Activated T-helper 1 cell treated with Interleukin-2 at 50 U/mL for 16 hours (primary cell): Measurements from ENCODE around the gene WNT7B.

Experiments
- DNase-seq: peaks from one replicate; pipeline ENCODE4 v3.0.0-alpha.2; 2020; ENCODE audit warnings: low read depth

Gene WNT7B

GRCh38 chr22:45995405-45996101 is 18.6 kb upstream of the WNT7B start:
- no peak for DNase-seq

- peak; percentile 68 for DNase-seq
Measured at GRCh38 chr22:45994491-45995404, 17.8 kb upstream of the WNT7B start.

DNA sequence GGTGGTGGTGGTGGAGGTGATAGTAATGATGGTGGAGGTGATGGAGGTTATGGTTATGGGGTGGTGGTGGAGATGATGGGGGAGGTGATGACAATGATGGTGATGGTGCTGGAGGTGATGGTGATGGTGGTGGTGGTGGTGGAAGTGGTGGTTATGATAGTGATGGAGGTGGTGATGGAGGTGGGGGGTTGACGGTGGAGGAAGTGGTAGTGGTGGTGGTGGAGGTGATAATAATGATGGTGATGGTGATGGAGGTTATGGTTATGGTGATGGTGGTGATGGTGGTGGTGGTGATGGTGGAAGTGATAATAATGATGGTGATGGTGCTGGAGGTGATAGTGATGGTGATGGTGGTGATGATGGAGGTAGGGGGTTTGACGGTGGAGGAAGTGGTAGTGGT is 16.9 kb upstream of the WNT7B start:
- no peak for DNase-seq

DNA sequence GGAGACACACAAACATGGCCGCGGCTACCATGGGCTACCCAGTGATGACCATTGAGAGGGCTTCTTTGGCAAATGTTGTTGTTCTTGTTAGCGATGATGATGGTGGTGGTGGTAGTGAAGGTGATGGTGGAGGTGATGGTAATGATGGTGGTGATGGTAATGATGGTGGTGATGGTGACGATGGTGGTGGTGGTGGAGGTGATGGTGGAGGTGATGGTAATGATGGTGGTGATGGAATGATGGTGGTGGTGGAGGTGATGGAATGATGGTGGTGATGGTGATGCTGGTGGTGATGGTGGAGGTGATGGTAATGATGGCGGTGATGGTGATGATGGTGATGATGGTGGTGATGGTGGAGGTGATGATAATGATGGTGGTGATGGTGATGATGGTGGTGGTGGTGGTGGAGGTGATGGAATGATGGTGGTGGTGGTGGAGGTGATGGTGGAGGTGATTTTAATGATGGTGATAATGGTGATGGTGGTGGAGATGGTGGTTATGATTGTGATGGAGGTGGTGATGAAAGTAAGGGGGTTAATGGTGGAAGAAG is 16.3 kb upstream of the WNT7B start:
- no peak for DNase-seq

GRCh38 chr22:45992737-45993136 is 15.8 kb upstream of the WNT7B start:
- DNase-seq: no peak

DNA sequence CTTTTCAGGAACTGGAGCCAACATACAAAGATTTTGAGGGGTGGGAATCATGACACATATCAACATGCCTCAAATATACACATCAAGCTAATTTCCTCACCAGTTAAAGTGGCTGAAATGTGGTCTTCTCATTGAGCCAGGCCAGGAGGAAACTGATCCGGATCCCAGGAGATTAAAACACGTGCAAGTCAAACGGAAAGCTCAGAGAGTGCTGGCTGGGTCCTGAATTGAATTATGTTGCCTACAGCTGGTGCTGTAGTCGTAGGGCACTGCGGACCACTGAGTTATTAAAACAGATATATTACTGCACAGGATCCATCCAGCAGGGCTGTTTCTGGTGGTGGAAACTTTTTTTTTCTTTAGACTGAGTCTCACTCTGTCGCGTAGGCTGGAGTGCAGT is 14.1 kb upstream of the WNT7B start:
- no peak for DNase-seq

GRCh38 chr22:45987136-45987861 is 10.3 kb upstream of the WNT7B start:
- DNase-seq: no peak

DNA sequence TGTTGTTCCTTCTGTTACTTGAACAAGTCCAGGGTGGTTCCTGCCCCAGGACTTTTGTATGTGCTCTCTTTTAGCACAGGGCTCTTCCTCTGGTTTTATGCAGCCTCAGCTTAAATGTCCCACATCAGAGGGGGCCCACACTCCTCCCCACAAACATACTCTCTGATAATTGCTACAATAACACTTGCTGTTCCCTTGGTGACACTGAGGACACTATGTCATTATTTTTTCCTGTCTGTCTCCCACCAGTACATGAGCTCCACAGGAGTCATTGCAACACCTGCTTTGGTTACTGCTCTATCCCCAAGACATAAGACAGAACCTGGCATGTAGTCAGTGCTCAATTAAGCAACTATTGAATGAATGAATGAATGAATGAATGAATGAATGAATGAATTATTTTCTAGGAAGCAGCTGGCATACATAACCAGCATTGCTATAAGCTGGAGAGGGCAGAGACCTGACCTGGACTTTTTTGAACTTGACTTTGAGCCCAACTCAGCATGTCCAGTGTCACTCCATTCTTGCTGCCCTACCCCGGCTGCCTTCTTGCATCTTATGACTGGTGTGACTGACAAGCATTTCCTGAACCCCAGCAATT is 7.5 kb upstream of the WNT7B start:
- DNase-seq: no peak

- no peak for DNase-seq
Measured at GRCh38 chr22:45983797-45984196, 6.8 kb upstream of the WNT7B start.

DNA sequence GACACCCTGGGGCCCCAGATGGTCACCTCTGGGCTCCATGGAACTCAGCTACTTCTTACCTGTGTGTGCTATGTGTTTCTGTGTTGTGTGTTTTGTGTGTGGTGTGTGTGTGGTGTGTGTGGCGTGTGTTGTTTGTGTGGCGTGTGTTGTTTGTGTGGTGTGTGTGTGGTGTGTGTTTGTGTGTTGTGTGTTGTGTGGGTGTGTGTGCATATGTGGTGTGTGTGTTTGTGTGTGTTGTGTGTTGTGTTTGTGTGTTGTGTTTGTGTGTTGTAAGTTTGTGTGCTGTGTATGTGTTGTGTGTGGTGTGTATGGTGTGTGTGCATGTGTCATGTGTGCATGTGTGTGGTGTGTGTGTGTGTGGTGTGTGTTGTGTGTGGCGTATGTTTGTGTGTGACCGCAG is 3.8 kb upstream of the WNT7B start:
- no peak for DNase-seq

- DNase-seq: no peak
Measured at GRCh38 chr22:45980268-45980570, 3.3 kb upstream of the WNT7B start.

DNA sequence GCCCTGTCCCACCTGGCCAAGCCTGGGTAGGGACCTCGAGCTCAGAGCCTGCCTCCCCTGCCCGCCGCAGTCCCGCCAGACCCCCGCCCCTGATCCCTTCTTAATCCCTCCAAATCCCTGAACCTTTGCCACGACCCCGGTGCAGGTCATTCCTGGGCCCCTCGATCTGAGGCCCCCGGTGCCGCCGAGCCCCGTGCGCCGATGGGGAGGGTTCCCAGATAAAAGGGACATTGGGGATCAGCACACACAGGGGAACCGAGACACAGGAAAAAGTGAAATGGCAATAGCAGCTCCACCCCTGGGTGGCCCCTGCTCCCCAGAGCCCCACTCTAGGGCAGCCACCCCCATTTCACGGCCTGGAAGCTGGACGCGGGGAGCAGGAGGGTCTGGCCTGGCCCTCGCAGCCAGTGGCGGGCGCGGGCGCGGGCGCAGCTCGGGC is 1.3 kb upstream of the WNT7B start:
- DNase-seq: no peak

- DNase-seq: no peak
Measured at GRCh38 chr22:45977551-45978274, 751 bp upstream of the WNT7B start.

GRCh38 chr22:45976254-45977002 is 534 bp downstream of the WNT7B start:
- DNase-seq: no peak

DNA sequence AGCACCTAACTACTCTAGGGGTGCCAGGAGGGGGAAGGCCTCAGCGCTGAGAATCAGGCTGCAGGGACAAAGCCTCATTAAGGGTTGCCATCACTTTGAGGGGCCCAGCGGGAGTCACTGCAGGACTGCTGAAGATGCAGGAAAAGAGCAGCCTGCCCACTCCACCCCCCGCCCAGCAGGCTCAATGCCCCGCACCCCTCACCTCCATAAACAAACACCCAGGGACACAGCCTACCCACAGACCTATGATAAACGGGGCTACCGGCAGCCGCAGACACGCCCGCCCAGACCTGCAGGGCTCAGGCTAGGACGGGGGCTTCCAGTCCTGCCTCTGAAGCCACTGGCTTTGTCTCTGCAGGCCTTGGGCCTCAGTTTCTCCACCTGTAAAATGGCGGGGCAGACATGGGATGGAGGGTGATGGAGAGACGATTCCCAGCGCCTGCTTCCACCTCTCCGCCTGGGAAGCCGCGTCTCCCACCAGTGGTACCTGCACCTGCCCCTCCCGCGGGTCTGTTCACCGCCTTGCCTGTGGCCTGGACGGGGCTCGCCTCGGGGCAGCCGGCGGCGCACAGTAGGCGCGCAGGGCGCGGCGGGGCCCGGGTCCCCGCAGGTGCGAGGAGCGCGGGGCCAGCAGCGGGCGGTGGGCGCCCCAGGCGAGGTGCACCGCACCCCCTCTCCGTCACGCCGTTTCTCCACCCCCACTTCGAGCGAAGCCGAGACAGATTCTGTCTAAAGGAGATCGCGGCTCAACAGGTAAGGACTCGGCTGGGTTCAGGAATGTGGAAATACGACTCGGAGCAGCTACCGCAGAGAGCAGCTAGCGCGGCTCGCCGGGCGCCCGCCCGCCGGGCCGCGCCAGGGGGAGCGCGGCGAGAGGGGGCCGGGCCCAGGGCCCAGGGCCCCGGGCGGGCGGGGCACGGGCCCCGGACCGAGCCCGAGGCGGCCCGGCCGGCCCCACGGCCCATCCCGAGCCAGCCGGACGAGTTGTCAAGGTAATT is 1.5 kb downstream of the WNT7B start:
- no peak for DNase-seq

DNA sequence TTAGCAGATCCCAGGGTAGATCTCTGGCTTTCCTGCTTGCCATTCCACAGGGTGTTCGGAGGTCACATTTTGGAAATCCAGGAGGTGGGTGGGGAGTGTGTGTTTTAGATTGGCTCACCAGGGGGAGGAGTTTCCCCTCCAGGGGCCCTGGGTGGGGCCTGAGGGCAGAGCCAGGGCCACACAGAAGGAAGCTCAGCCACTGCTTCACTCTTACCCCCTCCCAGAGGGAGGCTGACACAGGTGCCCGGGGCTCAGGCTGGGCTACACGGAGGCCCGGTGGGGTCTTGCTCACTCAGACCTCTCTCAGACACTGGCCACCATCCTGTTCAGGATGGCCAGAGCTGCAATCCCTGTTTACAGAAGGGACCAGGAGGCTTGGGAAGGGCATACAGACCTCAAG is 2.5 kb downstream of the WNT7B start:
- DNase-seq: no peak

DNA sequence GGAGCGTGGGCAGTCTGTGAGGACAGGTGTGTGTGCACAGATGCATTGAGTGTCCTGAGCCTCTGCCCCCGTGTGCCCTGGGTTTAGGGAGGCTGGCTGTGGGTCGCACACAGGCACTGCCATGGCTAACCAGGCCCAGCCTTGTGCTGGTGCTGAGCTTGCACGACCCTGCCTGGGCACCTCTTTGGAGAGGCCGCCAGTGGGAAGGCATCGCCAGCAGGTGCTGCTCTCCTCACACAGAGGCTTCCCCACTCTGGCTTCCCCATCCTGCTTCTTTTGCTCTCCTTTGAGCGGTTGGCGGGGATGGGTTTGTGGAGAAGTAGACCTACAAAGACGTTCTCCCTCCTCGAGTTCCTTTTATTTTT is 4.1 kb downstream of the WNT7B start:
- DNase-seq: no peak

DNA sequence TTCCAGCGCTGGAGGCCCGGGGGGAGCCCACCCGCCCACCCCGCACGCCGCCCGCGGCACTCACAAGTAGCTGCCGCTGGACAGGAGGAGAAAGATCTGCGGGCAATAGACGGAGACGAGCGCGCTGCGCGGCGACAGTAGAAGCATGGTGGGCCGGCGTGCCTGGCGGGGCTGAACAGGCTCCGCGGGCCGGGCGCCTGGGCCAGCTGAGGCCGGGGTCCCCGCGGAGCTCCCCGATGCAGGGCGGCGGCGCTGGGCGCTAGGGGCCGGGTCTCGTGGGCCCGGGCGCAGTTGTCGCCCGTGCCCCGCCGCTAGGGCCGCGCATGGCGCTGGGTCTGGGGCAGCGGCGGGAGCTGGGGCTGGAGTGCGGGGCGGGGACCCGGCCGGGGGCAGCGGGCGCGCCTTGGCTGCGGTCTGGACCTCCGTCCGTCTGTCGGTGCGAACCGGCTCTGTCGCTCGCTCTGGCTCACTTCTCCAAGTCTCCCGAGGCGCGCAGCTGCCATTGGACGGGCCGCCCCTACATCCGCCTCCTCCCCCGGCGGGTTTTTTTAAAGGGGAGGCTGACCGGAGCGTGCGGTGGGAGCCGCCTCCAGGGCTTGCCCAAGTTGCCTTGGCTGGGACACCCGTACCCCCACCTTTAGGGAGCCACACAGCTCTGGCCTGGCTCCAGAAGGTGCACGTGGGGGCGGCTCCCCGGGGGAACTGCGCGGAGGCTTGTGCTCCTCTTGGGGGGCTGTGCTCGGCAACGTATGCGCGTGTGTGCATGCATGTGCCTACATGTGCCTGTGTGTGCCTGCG is 4.7 kb downstream of the WNT7B start:
- DNase-seq: no peak
